Measurements from ENCODE around the gene COX6B1. TPM values are rescaled to one million over a fixed set of nuclear protein-coding genes. Genes with fewer than 3 reads are reported as not detected.

The COX6B1 gene
- total RNA-seq, 1 experiment from 2014 or later = 835 TPM

DNA sequence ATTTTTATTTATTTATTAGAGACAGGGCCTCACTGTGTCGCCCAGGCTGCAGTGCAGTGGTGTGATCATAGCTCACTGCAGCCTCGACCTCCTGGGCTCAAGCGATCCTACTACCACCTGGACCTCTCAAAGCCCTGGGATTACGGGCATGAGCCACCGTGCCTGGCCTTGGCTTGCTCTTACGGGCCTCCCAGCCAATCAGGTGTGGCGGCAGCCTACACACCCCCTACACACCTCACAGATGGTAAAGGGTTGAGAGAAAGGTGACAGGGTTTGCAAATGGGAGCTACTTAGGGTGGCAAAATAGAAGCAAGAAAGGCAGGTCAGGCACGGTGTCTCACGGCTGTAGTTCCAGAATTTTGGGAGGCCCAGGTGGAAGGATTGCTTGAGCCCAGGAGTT is 55.2 kb downstream of the COX6B1 start:
- ATAC-seq = no peak
- CTCF ChIA-PET = interaction anchor here (1.4 kb wide), 1 partner anchor 9 kb away, joined by 9 read pairs; no protein-coding TSS in a partner anchor

GRCh38 chr19:35704218-35704617 is 56.1 kb downstream of the COX6B1 start, which contains the start of gene ZBTB32:
Gene ZBTB32, plus strand, starts transcription at chr19:35704558. Its CDS starts 10,069 bp downstream, at chr19:35714627.
- no peak for TF ChIP-seq TCF7L2 (IDR thresholded peaks at IDR 0.05; ENCODE audit: low read depth, low read length)
- TF ChIP-seq REST (IDR thresholded peaks at IDR 0.05; ENCODE audit: insufficient read depth in 1 of 2, low read depth in 2 of 2, low read length in 1 of 2) = peak; percentile 84 to 91
- Histone ChIP-seq H3K4me1 (ENCODE audit: control insufficient read depth, insufficient read depth, low read length) (0 out of 2 replicates have a peak, but pooled peaks cover 5% of the 10 kb centered on the region), H3K9me3 (ENCODE audit: control insufficient read depth, insufficient read depth, low read depth, low read length) (no peaks in the 10 kb centered on the region), H3K36me3 (ENCODE audit: control insufficient read depth, insufficient read depth, low read length) (no peaks in the 10 kb centered on the region), H3K4me3 (ENCODE audit: low read depth in 2 of 2, low read length in 2 of 2) (peak within 1 kb of the TSS in 1 of 2 experiments; percentile 80; a peak in 1 of 4 replicates), H3K27me3 (ENCODE audit: control insufficient read depth, insufficient read depth, low read length) (no peaks in the 10 kb centered on the region), H3K27ac (ENCODE audit: low read length) (no peak within 1 kb of the TSS)
- ATAC-seq (no peak), DNase-seq (ENCODE audit: low read depth, low spot score) (no peak)
- CTCF ChIA-PET = no interaction called here
- in situ Hi-C loops (cut with HindIII; ENCODE audit: low pct_unique_long_range_greater_than_20kb, low sequenced_read_pairs) = no loop called here
- POLR2A ChIA-PET = no interaction called here
- intact Hi-C loops (cut with micrococcal nuclease; ENCODE audit: unreplicated experiment) = no loop called here
- no TSS peak for BruUV-seq (replicated peaks)

More for the DNA sequence above, 55.2 kb downstream of the COX6B1 start:
- no peak for DNase-seq (ENCODE audit: low read depth, low spot score)
- in situ Hi-C loops (cut with HindIII; ENCODE audit: low pct_unique_long_range_greater_than_20kb, low sequenced_read_pairs) (no loop called here), intact Hi-C loops (cut with micrococcal nuclease; ENCODE audit: unreplicated experiment) (no loop called here)
- Histone ChIP-seq H3K4me1 (ENCODE audit: control insufficient read depth, insufficient read depth, low read length) (0 out of 2 replicates have a peak, but pooled peaks cover 5% of the 10 kb centered on the region), H3K27ac (ENCODE audit: low read length) (no peak overlapping the region), H3K4me3 (ENCODE audit: low read depth in 2 of 2, low read length in 2 of 2) (peak overlapping the region; percentile 68 to 80), H3K9me3 (ENCODE audit: control insufficient read depth, insufficient read depth, low read depth, low read length) (no peaks in the 10 kb centered on the region), H3K27me3 (ENCODE audit: control insufficient read depth, insufficient read depth, low read length) (no peaks in the 10 kb centered on the region), H3K36me3 (ENCODE audit: control insufficient read depth, insufficient read depth, low read length) (no peaks in the 10 kb centered on the region)
- POLR2A ChIA-PET = interaction anchor here (0.7 to 1.1 kb wide), 3 partner anchors 30 to 65 kb away, joined by 3 read pairs; partner anchors contain the start of gene PSENEN
- no TSS peak for BruUV-seq (replicated peaks)
- TF ChIP-seq CTCF (IDR thresholded peaks at IDR 0.05) (no peak), SIN3A (IDR thresholded peaks at IDR 0.05; ENCODE audit: borderline replicate concordance, insufficient read depth, low read depth, low read length) (no peak), REST (IDR thresholded peaks at IDR 0.05; ENCODE audit: insufficient read depth in 1 of 2, low read depth in 2 of 2, low read length in 1 of 2) (no peak), POLR2AphosphoS5 (IDR thresholded peaks at IDR 0.05; ENCODE audit: low read depth, low read length) (no peak), TCF7L2 (IDR thresholded peaks at IDR 0.05; ENCODE audit: low read depth, low read length) (no peak)

Other genes with a start within 250 kb of the COX6B1 start
- gene FFAR2, start 200.1 kb upstream of the COX6B1 start, total RNA-seq (2021; ENCODE audit: unreplicated experiment) = not detected
- gene KRTDAP, start 157.9 kb upstream of the COX6B1 start, total RNA-seq (2021; ENCODE audit: unreplicated experiment) = not detected
- gene DMKN, start 134.7 kb upstream of the COX6B1 start, total RNA-seq (2021; ENCODE audit: unreplicated experiment) = 5.6 TPM
- gene SBSN, start 120.0 kb upstream of the COX6B1 start, total RNA-seq (2021; ENCODE audit: unreplicated experiment) = 0.39 TPM
- gene GAPDHS, start 114.9 kb upstream of the COX6B1 start, total RNA-seq (2021; ENCODE audit: unreplicated experiment) = not detected
- 157 TPM for gene TMEM147, start 102.7 kb upstream of the COX6B1 start, total RNA-seq (2021; ENCODE audit: unreplicated experiment)
- gene ATP4A, start 84.7 kb upstream of the COX6B1 start, total RNA-seq (2021; ENCODE audit: unreplicated experiment) = not detected
- gene PMIS2, start 62.1 kb upstream of the COX6B1 start, total RNA-seq (2021; ENCODE audit: unreplicated experiment) = not detected
- gene HAUS5, start 35.6 kb upstream of the COX6B1 start, total RNA-seq (2021; ENCODE audit: unreplicated experiment) = 23.2 TPM
- gene RBM42, start 19.3 kb upstream of the COX6B1 start, total RNA-seq (2021; ENCODE audit: unreplicated experiment) = 180 TPM
- gene ETV2, start 6.6 kb upstream of the COX6B1 start, total RNA-seq (2021; ENCODE audit: unreplicated experiment) = 2.8 TPM
- gene UPK1A, start 18.2 kb downstream of the COX6B1 start, total RNA-seq (2021; ENCODE audit: unreplicated experiment) = 0.67 TPM
- gene ZBTB32, start 56.2 kb downstream of the COX6B1 start, total RNA-seq (2021; ENCODE audit: unreplicated experiment) = not detected
- 68.8 TPM for gene KMT2B, start 69.7 kb downstream of the COX6B1 start, total RNA-seq (2021; ENCODE audit: unreplicated experiment)
- 12.5 TPM for gene IGFLR1, start 94.1 kb downstream of the COX6B1 start, total RNA-seq (2021; ENCODE audit: unreplicated experiment)
- 29.8 TPM for gene U2AF1L4, start 97.1 kb downstream of the COX6B1 start, total RNA-seq (2021; ENCODE audit: unreplicated experiment)
- 169 TPM for gene PSENEN, start 97.3 kb downstream of the COX6B1 start, total RNA-seq (2021; ENCODE audit: unreplicated experiment)
- 23.5 TPM for gene LIN37, start 100.3 kb downstream of the COX6B1 start, total RNA-seq (2021; ENCODE audit: unreplicated experiment)
- 0.87 TPM for gene HSPB6, start 108.7 kb downstream of the COX6B1 start, total RNA-seq (2021; ENCODE audit: unreplicated experiment)
- gene PROSER3, start 109.9 kb downstream of the COX6B1 start, total RNA-seq (2021; ENCODE audit: unreplicated experiment) = 63.9 TPM
- gene ARHGAP33, start 127.2 kb downstream of the COX6B1 start, total RNA-seq (2021; ENCODE audit: unreplicated experiment) = 35.8 TPM
- gene PRODH2, start 164.5 kb downstream of the COX6B1 start, total RNA-seq (2021; ENCODE audit: unreplicated experiment) = not detected
- gene NPHS1, start 204.2 kb downstream of the COX6B1 start, total RNA-seq (2021; ENCODE audit: unreplicated experiment) = 0.67 TPM
- 5.0 TPM for gene KIRREL2, start 208.6 kb downstream of the COX6B1 start, total RNA-seq (2021; ENCODE audit: unreplicated experiment)
- gene APLP1, start 220.3 kb downstream of the COX6B1 start, total RNA-seq (2021; ENCODE audit: unreplicated experiment) = 74.6 TPM

All from Panc1 (cell line).